HG03280 (cell line): Measurements from ENCODE around the gene SENP7.
A peak's percentile ranks its signal among the peaks of the same experiment; 100 is the strongest.
"Not testable (repeated sequence)": the region's sequence is repeated elsewhere in the genome, so short reads cannot be mapped to it uniquely, and the experiment has no call there.

ENCODE experiments used
- ATAC-seq: cut with Tn5 transposase; IDR thresholded peaks from one replicate; pipeline ENCODE4 v1.9.1; 2021; ENCODE audit warnings: mild to moderate bottlenecking, moderate library complexity; ENCODE audit not compliant: unreplicated experiment

Gene SENP7

DNA sequence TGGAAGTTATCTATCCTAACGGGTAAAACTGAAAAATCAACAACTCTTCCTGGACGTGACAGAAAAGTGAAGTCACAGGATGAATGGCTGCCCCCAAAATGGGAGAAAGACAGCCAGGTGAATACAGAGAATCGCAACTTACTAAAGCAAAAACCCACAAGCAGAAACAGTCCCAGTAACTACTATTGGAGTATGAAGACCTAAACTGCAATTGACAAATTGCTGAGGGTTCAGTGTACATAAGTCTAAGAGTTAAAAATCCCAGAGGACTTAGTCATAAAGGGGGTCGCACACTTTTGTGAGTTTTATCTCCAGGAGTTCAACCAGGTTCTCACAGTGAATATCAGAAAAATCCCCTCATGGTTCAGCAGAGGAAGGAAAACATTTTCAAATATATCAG, 135.8 kb downstream of the SENP7 start:
- ATAC-seq = no peak

DNA sequence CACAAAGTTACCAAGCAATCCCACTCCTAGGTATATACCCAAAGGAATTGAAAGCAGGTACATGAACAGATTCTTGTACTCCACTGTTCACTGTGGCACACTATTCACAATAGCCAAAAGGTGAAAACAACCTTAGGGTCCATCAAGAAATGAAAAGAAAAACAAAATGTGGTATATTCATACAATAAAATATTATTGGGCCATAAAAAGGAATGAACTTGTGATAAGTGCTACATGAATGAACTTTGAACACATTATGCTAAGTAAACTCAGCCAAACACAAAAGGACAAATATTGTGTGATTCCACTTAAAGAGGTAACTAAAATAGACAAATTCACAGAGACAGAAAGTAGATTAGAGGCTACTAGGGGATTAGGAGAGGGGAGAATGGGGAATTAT, 137.4 kb downstream of the SENP7 start:
- no peak for ATAC-seq

- ATAC-seq = no peak
Measured at GRCh38 chr3:101362406-101362805, 150.6 kb downstream of the SENP7 start.

- ATAC-seq = no peak
Measured at GRCh38 chr3:101351829-101352228, 161.2 kb downstream of the SENP7 start.

DNA sequence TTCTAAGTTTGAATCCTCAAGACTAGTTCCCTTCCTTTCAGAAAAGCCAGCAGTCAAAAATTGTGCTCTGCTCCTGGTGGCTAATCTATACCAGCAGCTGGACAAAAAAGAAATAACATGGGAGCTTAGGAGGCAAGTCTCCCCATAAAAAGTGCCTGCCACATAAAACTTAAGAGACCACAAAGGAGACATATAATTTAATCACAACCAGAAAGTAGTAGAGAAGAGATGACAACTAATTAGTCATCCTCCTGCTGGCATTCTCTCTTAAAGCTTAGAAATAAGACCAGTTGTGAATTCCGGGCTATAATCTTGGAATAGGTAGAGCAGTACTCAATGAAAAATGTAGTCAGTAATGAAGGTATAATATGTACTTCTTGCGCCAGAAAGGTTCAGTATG, 172.4 kb downstream of the SENP7 start:
- ATAC-seq = no peak

GRCh38 chr3:101333883-101334282, 179.1 kb downstream of the SENP7 start:
- ATAC-seq = no peak

- no peak for ATAC-seq
Measured at GRCh38 chr3:101329016-101329673, 183.9 kb downstream of the SENP7 start.

DNA sequence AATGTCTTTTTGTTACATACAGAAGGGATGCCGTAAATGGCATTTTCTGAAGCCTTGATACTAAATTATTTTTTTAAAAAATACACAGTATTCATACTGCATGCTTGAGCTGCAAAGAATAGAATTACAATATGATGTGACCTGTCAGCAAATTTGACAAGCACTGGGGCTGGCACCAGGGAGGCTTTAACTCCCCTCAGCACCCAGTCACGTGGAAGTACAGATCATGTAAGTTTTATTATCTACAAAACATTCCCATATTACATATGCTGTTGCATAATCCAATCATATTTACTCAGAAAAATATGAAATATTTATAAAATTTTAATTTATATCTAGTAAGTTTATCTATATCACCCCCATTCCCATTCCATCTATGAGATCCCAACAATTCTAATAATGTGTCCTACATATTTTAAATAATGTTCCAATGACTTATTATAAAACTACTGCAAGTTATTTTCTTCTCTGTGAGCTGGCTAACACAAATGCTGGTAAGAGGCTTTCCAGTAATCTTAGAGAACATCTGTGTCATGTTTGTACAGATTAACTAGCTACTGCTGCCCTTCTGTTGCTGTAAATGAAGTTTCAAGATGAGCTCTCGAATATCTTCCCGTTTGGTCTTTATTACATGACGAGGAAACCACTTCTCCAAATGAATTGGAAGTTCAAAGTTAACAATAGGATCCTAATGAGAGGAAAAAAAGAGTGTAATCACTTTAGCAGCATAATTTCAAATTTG, 187.4 kb downstream of the SENP7 start:
- ATAC-seq = no peak

DNA sequence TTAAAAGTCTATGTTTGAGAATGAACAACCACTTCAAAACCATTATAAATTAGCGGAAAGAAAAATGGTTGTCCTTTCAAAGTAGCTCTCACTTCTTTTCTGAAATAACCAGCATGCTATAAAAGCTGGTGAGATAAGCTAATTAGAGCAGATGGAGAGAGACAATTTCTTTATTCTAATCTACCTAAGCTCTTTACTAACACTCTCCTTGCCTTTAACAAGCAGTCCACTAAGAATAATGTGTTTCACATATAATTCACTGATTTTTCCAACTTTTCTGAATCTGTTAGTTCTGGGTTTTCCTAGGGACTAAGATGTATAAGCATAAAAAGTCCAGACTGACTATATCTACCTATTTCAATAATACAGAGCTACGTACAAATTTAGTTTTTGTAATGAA, 192.5 kb downstream of the SENP7 start, which contains the start of gene IMPG2:
TSS of gene IMPG2 (minus strand) at position 101 of the 400 bp plus-strand sequence. CDS start 203 bp downstream, outside the sequence.
- no peak for ATAC-seq

- ATAC-seq = no peak
Measured at GRCh38 chr3:101319531-101319930, 193.5 kb downstream of the SENP7 start.

DNA sequence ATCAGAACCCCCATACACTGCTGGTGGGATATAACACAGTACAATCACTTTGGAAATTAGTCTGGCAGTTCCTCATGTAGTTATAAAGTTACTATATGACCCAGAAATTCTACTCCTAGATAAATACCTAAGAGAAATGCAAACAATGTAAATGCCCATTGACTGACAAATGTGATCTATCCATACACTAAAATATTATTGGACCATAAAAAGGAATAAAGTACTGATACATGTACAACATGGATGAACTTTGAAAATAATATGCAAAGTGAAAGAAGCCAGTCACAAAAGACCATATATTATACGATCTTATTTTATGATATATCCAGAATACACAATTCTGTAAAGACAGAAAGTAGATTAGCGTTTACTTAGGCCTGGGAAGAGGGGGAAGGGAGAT, 200.5 kb downstream of the SENP7 start:
- ATAC-seq = no peak

DNA sequence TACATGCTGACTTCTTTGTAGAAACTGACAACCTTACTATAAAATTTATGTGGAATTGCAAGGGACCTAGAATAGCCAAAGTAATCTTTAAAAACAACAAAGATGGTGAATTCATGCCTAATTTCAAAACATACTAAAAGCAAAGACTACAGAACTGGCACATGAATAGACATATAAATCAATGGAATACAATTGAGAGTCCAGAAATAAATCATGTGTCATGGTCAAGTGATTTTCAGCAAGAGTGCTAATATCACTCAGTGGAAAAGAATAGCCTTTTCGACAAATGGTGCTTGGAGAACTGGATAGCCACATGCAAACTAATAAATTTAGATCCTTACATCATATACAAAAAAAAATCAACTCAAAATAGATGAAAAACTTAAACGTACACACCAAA, 201.3 kb downstream of the SENP7 start:
- no peak for ATAC-seq

GRCh38 chr3:101310978-101311375, 202.0 kb downstream of the SENP7 start:
- ATAC-seq = no peak

- not testable (repeated sequence) for ATAC-seq
Measured at GRCh38 chr3:101308147-101308772, 204.8 kb downstream of the SENP7 start.

DNA sequence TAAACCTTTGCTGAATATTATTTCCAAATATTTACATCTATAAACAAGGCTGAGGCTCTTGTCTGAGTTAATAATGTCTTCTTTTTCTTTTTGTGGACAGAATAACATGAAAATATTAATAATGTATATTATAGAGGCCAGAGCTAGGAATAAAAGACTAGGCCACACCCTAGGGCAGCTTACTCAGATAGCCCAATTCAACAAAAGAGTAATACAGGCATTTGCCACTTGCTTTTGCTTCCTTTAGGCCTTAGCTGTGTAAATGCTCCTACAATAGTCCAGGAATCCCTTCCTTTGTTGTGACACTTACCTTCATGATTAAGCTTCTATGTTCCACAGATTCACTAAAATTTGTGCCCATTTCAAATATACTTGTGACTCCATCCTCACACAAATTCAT, 209.2 kb downstream of the SENP7 start:
- ATAC-seq = no peak

- peak; percentile 69 for ATAC-seq
Measured at GRCh38 chr3:101303089-101303731, 209.8 kb downstream of the SENP7 start.

DNA sequence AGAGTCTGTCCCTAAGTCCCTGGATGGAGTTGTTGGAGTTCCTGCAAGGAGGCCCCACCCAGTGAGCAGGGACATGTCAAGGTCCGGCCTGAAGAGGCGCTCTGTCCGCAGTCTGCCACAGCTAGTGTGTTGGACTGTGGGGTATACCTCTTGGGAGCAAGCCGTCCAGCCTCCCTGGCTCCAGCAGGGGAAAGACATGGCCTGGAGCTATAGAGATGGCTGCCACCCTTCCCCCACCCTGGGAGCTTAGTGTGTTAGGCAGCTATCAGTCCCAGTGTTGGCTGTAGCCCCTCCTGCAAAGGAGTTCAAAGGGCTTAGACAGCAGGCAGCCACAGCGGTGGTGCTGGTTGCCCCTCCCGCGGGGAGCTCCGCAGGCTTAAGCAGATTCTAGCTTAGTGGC, 212.9 kb downstream of the SENP7 start:
- ATAC-seq = no peak

GRCh38 chr3:101292027-101292426, 221.0 kb downstream of the SENP7 start:
- ATAC-seq = no peak

DNA sequence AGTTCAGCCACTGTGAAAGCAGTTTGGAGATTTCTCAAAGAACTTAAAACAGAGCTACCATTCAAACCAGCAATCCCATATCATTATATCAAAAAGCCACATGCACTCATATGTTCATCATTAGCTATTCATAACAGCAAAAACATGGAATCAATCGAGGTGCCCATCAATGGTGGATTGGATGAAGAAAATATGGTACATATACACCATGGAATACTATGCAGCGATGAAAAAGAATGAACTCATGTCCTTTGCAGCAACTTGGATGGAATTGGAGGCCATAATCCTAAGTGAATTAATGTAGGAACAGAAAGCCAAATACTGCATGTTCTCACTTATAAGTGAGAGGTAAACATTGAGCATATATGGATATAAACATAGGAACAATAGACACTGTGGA, 224.7 kb downstream of the SENP7 start:
- ATAC-seq = no peak

DNA sequence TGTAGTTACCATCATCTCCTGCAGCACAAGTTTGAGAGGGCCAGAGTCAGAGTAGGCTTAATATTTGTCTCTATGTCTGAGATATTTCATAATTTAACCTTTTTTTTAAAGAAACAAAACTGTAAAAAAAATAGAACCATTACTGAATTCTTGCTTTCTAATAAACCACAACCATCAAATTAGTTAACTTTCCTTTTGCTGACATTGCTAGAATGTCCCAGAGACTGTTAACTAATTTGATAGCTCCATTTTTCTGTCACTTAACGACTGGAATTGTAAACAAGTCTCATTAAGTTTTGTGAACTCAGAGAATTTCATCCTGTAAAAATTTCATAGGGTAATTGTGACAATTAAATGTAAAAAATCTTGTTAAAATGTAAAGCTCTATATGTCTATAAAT, 228.3 kb downstream of the SENP7 start:
- ATAC-seq = no peak

GRCh38 chr3:101281521-101282030, 231.4 kb downstream of the SENP7 start:
- ATAC-seq = no peak
